ENCODE data around the gene STXBP1.

STXBP1 gene

GRCh38 chr9:127689329-127690000 lies 77.4 kb downstream of the STXBP1 start:
- no peak overlapping the region for H3K4me3 ChIP-seq (replicated peaks; ENCODE audit: low read depth, low read length)
- no peak for DNase-seq (ENCODE audit: low read depth)
- no peak for TF ChIP-seq CTCF (IDR thresholded peaks at IDR 0.05; ENCODE audit: low read length, missing control alignments)

- no peak for DNase-seq (ENCODE audit: low read depth)
- H3K4me3 ChIP-seq (replicated peaks; ENCODE audit: low read depth, low read length): no peak overlapping the region
- TF ChIP-seq CTCF (IDR thresholded peaks at IDR 0.05; ENCODE audit: low read length, missing control alignments): no peak
Measured at GRCh38 chr9:127690735-127691134, 78.7 kb downstream of the STXBP1 start.

GRCh38 chr9:127692071-127692470 lies 80.0 kb downstream of the STXBP1 start:
- TF ChIP-seq CTCF (IDR thresholded peaks at IDR 0.05; ENCODE audit: low read length, missing control alignments): no peak
- H3K4me3 ChIP-seq (replicated peaks; ENCODE audit: low read depth, low read length): no peak overlapping the region
- no peak for DNase-seq (ENCODE audit: low read depth)

GRCh38 chr9:127693143-127693542 lies 81.1 kb downstream of the STXBP1 start:
- no peak for TF ChIP-seq CTCF (IDR thresholded peaks at IDR 0.05; ENCODE audit: low read length, missing control alignments)
- H3K4me3 ChIP-seq (replicated peaks; ENCODE audit: low read depth, low read length): no peak overlapping the region
- DNase-seq (ENCODE audit: low read depth): no peak

GRCh38 chr9:127693697-127694096 lies 81.6 kb downstream of the STXBP1 start:
- TF ChIP-seq CTCF (IDR thresholded peaks at IDR 0.05; ENCODE audit: low read length, missing control alignments): no peak
- H3K4me3 ChIP-seq (replicated peaks; ENCODE audit: low read depth, low read length): no peak overlapping the region
- DNase-seq (ENCODE audit: low read depth): no peak

- DNase-seq (ENCODE audit: low read depth): no peak
- H3K4me3 ChIP-seq (replicated peaks; ENCODE audit: low read depth, low read length): no peak overlapping the region
- no peak for TF ChIP-seq CTCF (IDR thresholded peaks at IDR 0.05; ENCODE audit: low read length, missing control alignments)
Measured at GRCh38 chr9:127694890-127695720, 83.0 kb downstream of the STXBP1 start.

Measured in fibroblast of pulmonary artery (primary cell).